Colonic mucosa (tissue), 4 donors: Measurements from ENCODE around the gene GFI1. TPM values are rescaled to one million over a fixed set of nuclear protein-coding genes. Genes with fewer than 3 reads are reported as not detected.

Source experiments
- DNase-seq: peaks from one replicate; pipeline ENCODE4 v3.0.0-alpha.2; 2020
- H3K27ac ChIP-seq: fragments of 200-600 bp; one replicate; pipeline ENCODE4 v1.8.0; 2021
- H3K27me3 ChIP-seq: fragments of 200-600 bp; one replicate; pipeline ENCODE4 v1.8.0; 2021
- H3K36me3 ChIP-seq: fragments of 200-600 bp; one replicate; pipeline ENCODE4 v1.8.0; 2021
- H3K4me1 ChIP-seq: fragments of 200-600 bp; one replicate; pipeline ENCODE4 v1.8.0; 2021; ENCODE audit warnings: mild to moderate bottlenecking
- H3K4me3 ChIP-seq: fragments of 200-600 bp; one replicate; pipeline ENCODE4 v1.8.0; 2021
- H3K9ac ChIP-seq, 2 donors: one replicate each; pipeline ENCODE4 v1.7.0; 2013; ENCODE audit warnings: control low read depth in 2 of 2, low read depth in 2 of 2, low read length in 2 of 2
- H3K9me3 ChIP-seq: fragments of 200-600 bp; one replicate; pipeline ENCODE4 v1.8.0; 2021
- intact Hi-C: fragments of 100-400 bp; cut with DNase I; formaldehyde crosslinking; loops from one replicate; pipeline ENCODE4 v1.14.1; 2022
- total RNA-seq, 2 donors: library from RNA; stranded (reverse); fragmentation: NEBNext Ultra II Directional in 1 of 2; extraction: Animal tissue kit (Norgen Biotek cat#: 25700) in 1 of 2; gene quantifications; one replicate each; pipeline ENCODE4 v1.2.1, GENCODE V29; 2021
- TF ChIP-seq, protein P1 (sequence below): fragments of 200-600 bp; IDR thresholded peaks from one replicate; pipeline ENCODE4 v1.8.0; 2022; ENCODE audit warnings: antibody characterized with exemption, mild to moderate bottlenecking
- donor health status: healthy.
- donor health status: DM: no; HTN: no; CAD: no.
- donor health status: DM: no; HTN: no; CAD: no.

GFI1 gene
- total RNA-seq, 2 donors from 2014 or later: 5.4 to 8.7 TPM

DNA sequence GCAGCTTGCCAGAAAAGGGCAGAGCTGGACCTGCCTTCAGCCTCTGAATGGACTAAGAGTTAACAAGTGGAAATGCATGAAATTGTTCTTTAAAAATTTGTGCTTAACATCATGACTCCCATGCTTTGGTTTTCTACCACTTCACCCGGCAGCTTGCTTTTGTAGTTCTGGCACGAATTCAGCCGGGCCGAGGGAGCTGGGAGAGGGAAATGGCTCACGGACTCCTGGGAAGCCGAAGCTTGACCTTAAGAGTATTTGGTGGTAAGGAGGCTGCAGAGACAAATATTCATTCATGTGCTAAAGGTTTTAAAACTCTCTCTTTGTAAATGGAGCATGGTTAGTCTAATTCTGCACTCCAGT, 17.2 kb upstream of the GFI1 start:
- Histone ChIP-seq H3K36me3 (no peaks in the 10 kb centered on the region), H3K9ac (no peak overlapping the region), H3K4me3 (no peak overlapping the region), H3K9me3 (no peaks in the 10 kb centered on the region), H3K27me3 (no peaks in the 10 kb centered on the region), H3K4me1 (no peaks in the 10 kb centered on the region), H3K27ac (no peak overlapping the region)
- DNase-seq: no peak
- TF ChIP-seq, protein P1, sequence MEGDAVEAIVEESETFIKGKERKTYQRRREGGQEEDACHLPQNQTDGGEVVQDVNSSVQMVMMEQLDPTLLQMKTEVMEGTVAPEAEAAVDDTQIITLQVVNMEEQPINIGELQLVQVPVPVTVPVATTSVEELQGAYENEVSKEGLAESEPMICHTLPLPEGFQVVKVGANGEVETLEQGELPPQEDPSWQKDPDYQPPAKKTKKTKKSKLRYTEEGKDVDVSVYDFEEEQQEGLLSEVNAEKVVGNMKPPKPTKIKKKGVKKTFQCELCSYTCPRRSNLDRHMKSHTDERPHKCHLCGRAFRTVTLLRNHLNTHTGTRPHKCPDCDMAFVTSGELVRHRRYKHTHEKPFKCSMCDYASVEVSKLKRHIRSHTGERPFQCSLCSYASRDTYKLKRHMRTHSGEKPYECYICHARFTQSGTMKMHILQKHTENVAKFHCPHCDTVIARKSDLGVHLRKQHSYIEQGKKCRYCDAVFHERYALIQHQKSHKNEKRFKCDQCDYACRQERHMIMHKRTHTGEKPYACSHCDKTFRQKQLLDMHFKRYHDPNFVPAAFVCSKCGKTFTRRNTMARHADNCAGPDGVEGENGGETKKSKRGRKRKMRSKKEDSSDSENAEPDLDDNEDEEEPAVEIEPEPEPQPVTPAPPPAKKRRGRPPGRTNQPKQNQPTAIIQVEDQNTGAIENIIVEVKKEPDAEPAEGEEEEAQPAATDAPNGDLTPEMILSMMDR: no peak
- intact Hi-C loops: no loop called here

DNA sequence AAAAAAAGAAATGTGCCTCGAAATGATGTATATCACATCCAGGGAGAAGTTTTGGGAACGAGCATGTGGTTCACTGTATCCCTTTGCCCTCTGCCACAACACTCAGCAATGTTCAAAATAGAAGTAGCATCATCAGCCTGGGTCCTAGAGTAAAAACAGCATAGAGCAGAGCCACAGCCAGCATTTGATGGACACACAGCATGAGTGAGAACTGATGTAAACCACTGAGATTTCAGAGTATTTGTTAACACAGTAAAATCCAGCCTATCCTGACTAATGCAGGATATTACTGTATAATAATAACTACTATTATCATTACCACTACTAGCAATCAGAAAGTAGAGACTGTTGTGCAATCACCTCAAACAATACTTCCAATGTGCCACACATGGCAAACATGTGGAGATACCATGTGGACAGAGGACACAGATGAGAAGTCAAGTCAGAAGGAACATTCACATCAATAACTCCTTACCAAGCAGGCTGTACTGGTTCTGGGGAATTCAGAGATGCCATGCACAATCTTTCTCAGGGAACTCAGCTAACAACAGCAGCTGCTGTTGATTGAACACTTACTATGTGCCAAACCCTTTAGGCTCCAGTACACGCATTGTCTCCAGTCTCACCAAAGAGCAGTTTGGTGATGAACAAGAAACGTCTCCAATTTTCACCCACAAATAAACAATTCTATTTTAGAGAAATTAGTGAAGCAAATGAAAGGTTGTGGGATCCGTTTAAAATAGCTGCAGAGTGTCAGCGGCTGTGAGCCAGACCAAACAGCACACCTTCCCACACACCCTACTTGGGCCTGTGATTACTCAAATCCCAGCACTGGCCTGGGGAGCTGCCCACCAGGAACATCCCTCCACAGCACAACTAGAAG, 16.6 kb upstream of the GFI1 start:
- no peak overlapping the region for H3K9ac ChIP-seq
- TF ChIP-seq, protein P1: no peak
- no peaks in the 10 kb centered on the region for H3K36me3 ChIP-seq
- H3K27ac ChIP-seq: no peak overlapping the region
- DNase-seq: no peak
- intact Hi-C loops: no loop called here
- H3K4me1 ChIP-seq: no peaks in the 10 kb centered on the region
- no peak overlapping the region for H3K4me3 ChIP-seq
- no peaks in the 10 kb centered on the region for H3K27me3 ChIP-seq
- H3K9me3 ChIP-seq: no peaks in the 10 kb centered on the region

DNA sequence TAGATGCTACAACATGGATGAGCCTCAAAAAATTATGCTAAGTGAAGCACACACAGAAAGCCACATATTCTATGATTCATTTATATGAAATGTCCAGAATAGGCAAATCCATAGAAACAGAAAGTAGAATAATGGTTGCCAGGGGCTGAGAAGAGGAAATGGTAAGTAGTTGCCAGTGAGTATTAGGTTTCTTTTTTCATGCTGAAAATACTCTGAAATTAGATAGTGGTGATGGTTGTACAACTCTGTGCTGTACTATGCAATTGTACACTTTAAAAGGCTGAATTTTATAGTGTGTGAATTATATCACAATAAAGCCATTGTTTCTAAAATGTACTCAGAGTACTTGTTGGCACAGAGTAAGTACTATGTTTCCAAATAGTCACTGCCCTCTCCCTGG, 15.5 kb upstream of the GFI1 start:
- Histone ChIP-seq H3K4me1 (no peaks in the 10 kb centered on the region), H3K27me3 (no peaks in the 10 kb centered on the region), H3K9ac (no peak overlapping the region), H3K36me3 (no peaks in the 10 kb centered on the region), H3K4me3 (no peak overlapping the region), H3K27ac (no peak overlapping the region), H3K9me3 (no peaks in the 10 kb centered on the region)
- TF ChIP-seq, protein P1: no peak
- intact Hi-C loops: no loop called here
- no peak for DNase-seq

DNA sequence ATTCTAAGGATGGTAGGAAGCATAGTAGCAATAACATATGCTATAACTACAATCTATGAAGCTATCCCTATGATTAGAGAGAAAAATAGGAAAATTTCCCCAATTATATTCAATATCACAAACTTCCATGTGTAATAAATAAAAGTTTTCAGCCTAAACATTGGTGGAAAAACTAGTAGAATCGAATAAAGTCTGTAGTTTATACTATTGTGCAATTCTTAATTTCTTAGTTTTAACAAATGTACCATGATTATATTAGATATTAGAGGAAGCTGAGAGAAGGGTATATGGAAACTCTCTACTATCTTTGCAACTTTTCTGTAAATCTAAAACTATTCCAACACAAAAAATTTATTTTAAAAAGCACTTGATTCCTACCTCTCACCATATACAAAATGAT, 13.8 kb upstream of the GFI1 start:
- H3K27me3 ChIP-seq: no peaks in the 10 kb centered on the region
- no peaks in the 10 kb centered on the region for H3K36me3 ChIP-seq
- no peak overlapping the region for H3K27ac ChIP-seq
- no peaks in the 10 kb centered on the region for H3K9me3 ChIP-seq
- H3K4me3 ChIP-seq: no peak overlapping the region
- no peak for DNase-seq
- intact Hi-C loops: no loop called here
- no peak overlapping the region for H3K9ac ChIP-seq
- H3K4me1 ChIP-seq: no peaks in the 10 kb centered on the region
- TF ChIP-seq, protein P1: no peak

DNA sequence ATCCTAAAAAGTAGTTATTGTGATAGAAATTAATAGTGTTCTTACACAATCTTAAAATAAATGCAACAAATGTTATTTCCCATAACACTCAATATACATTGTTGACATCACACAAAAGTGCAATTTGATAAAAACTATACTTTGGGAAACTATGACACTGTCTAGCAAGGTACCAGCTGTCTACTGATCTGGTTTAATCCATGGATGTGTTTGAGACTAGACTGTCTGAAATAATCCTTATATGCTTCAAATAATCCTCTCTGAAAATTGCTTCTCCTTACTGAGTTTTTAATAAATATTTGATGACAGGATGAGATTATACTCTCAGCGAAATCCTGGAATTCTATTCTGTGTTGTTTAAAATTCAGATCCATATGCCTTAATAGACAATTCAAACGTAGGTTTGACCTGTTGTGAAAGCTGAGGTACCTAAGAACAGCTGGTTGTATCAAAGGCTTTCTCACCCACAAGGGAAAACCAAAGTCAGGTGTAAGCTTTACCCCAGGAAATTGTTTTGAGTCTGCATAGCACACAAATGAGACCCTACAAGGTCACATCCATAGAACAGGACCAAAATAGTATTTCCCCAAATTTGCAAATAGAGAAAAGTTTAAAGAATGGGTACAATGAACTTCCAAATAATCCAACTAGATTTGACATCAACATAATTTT, 8.8 kb upstream of the GFI1 start:
- no peak for DNase-seq
- TF ChIP-seq, protein P1: no peak
- Histone ChIP-seq H3K4me3 (no peak overlapping the region), H3K36me3 (no peaks in the 10 kb centered on the region), H3K27ac (no peak overlapping the region), H3K9ac (no peak overlapping the region), H3K9me3 (no peaks in the 10 kb centered on the region), H3K4me1 (no peaks in the 10 kb centered on the region), H3K27me3 (no peaks in the 10 kb centered on the region)
- intact Hi-C loops: no loop called here
